BLaER1 treated with 17β-estradiol and CSF1 and Interleukin-3, amounts not matched to agents 10 nM and 100 nM (cell line): Measurements from ENCODE around the gene ZNF674.

ENCODE experiments used
- H3K27ac ChIP-seq, 11 experiments: shearing (Covaris generic); formaldehyde crosslinking; 2 replicates each; pipeline ENCODE4 v1.8.1; 2022
- H3K27me3 ChIP-seq, 11 experiments: shearing (Covaris generic); formaldehyde crosslinking; 2 replicates each; pipeline ENCODE4 v1.8.1; 2022
- H3K36me3 ChIP-seq, 11 experiments: shearing (Covaris generic); formaldehyde crosslinking; 2 replicates each; pipeline ENCODE4 v1.8.1; 2022
- H3K4me1 ChIP-seq, 10 experiments: shearing (Covaris generic); formaldehyde crosslinking; 2 replicates each; pipeline ENCODE4 v1.8.1; 2022
- H3K4me2 ChIP-seq, 11 experiments: shearing (Covaris generic); formaldehyde crosslinking; 2 replicates each; pipeline ENCODE4 v1.8.1; 2022
- H3K4me3 ChIP-seq, 10 experiments: shearing (Covaris generic); formaldehyde crosslinking; 2 replicates each; pipeline ENCODE4 v1.8.1; 2022
- H3K9ac ChIP-seq, 11 experiments: shearing (Covaris generic); formaldehyde crosslinking; 2 replicates each; pipeline ENCODE4 v1.8.1; 2022
- H3K9me3 ChIP-seq, 11 experiments: shearing (Covaris generic); formaldehyde crosslinking; replicated peaks in 1 of 11; 2 replicates each; pipeline ENCODE4 v1.8.1; 2022
- H4K20me1 ChIP-seq, 11 experiments: shearing (Covaris generic); formaldehyde crosslinking; 2 replicates each; pipeline ENCODE4 v1.8.1; 2022
- Cebpa-rat ChIP-seq, 11 experiments: shearing (Covaris generic); IDR thresholded peaks; 2 replicates each; pipeline ENCODE4 v1.8.1; 2022

The ZNF674 gene

DNA sequence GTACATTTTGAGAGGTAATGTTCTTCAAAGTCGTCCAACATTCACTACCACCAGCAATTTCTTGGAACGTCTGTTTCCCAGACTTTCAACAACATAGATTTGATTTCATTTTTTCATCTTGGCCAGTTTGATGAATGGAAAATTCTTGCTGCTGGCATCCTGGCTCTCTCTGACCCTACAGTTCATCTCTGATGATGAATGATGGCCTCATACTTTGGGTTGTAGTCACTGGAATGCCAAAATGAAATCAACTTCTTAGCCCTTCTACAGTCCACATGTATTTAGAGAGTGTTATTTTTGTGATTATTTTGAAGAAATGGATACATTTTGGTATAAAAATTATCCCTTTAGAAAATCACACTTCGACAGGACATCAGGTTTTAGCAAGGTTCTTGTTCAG lies 37.1 kb upstream of the ZNF674 start:
- TF ChIP-seq Cebpa-rat (IDR thresholded peaks at IDR 0.05), result no peak
- Histone ChIP-seq H3K27ac (peak overlapping the region in 2 of 11 experiments; percentile 7 to 28; a peak in 2 of 22 replicates), H3K4me3 (no peak overlapping the region), H3K36me3 (peaks cover 0 to 16% (median 0%) of the 10 kb centered on the region in 11 experiments; a peak in 5 of 22 replicates), H3K4me1 (peaks cover 56 to 75% (median 70%) of the 10 kb centered on the region in 10 experiments), H3K27me3 (no peaks in the 10 kb centered on the region), H3K9ac (no peak overlapping the region; a peak in 1 of 22 replicates), H4K20me1 (no peaks in the 10 kb centered on the region), H3K9me3 (peaks cover 0 to 7% (median 0%) of the 10 kb centered on the region in 11 experiments; a peak in 4 of 22 replicates), H3K4me2 (peak overlapping the region in 4 of 11 experiments; percentile 23 to 85 (median 72); a peak in 5 of 22 replicates)

DNA sequence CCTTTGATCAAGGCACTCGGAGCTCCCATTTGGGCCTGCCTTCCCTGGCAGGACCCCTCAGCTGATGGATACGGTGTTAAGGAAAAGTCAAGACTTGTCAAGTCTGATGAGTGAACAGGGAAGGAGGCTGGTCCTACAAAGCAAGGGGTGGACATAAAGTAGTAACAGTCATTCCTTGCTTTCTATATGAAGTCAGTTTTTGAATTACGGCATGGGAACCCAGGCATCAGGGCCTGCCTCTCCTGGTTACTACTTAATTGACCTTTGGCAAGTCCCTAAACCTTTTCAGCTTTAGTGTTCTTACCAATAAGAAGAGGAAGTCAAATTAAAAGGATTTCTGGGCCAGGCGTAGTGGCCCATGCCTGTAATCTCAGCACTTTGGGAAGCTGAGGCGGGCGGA lies 35.4 kb upstream of the ZNF674 start:
- no peak for TF ChIP-seq Cebpa-rat (IDR thresholded peaks at IDR 0.05)
- no peaks in the 10 kb centered on the region for H4K20me1 ChIP-seq
- H3K4me2 ChIP-seq, result 0 out of 22 replicates have a peak overlapping the region, but pooled peaks of 1 of the 11 experiments have one; percentile 12
- peaks cover 0 to 16% (median 0%) of the 10 kb centered on the region in 11 experiments; a peak in 5 of 22 replicates for H3K36me3 ChIP-seq
- no peak overlapping the region for H3K4me3 ChIP-seq
- peaks cover 56 to 77% (median 65%) of the 10 kb centered on the region in 10 experiments for H3K4me1 ChIP-seq
- no peak overlapping the region for H3K27ac ChIP-seq
- no peaks in the 10 kb centered on the region for H3K27me3 ChIP-seq
- peaks cover 0 to 7% (median 0%) of the 10 kb centered on the region in 11 experiments; a peak in 6 of 22 replicates for H3K9me3 ChIP-seq
- no peak overlapping the region for H3K9ac ChIP-seq

DNA sequence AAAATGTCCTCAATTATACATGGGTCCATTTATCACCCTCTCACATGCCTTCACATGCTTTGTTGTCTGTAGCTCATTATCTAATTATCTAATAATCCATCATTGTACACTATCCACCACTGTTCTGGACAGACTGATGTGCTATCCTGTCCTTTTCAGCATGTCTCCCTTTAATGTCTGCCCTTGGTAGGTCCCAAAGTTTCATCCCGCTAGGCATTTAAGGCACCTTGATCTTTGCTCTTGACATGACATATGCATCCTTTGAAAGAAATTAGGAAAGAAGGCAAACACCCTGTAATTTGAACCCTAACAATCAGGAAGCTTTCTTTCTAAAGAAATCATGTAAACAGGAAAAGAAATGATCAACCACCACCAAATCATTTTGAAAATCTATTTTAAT lies 34.0 kb upstream of the ZNF674 start:
- no peaks in the 10 kb centered on the region for H3K27me3 ChIP-seq
- H3K4me3 ChIP-seq, result no peak overlapping the region
- peaks cover 0 to 16% (median 0%) of the 10 kb centered on the region in 11 experiments; a peak in 5 of 22 replicates for H3K36me3 ChIP-seq
- H3K9ac ChIP-seq, result no peak overlapping the region
- peaks cover 9 to 19% (median 12%) of the 10 kb centered on the region in 11 experiments for H3K9me3 ChIP-seq
- no peak for TF ChIP-seq Cebpa-rat (IDR thresholded peaks at IDR 0.05)
- peak overlapping the region in 9 of 11 experiments; percentile 18 to 76 (median 39); a peak in 12 of 22 replicates for H3K4me2 ChIP-seq
- H3K4me1 ChIP-seq, result peaks cover 46 to 69% (median 55%) of the 10 kb centered on the region in 10 experiments
- H3K27ac ChIP-seq, result no peak overlapping the region
- H4K20me1 ChIP-seq, result no peaks in the 10 kb centered on the region; a peak in 1 of 22 replicates

DNA sequence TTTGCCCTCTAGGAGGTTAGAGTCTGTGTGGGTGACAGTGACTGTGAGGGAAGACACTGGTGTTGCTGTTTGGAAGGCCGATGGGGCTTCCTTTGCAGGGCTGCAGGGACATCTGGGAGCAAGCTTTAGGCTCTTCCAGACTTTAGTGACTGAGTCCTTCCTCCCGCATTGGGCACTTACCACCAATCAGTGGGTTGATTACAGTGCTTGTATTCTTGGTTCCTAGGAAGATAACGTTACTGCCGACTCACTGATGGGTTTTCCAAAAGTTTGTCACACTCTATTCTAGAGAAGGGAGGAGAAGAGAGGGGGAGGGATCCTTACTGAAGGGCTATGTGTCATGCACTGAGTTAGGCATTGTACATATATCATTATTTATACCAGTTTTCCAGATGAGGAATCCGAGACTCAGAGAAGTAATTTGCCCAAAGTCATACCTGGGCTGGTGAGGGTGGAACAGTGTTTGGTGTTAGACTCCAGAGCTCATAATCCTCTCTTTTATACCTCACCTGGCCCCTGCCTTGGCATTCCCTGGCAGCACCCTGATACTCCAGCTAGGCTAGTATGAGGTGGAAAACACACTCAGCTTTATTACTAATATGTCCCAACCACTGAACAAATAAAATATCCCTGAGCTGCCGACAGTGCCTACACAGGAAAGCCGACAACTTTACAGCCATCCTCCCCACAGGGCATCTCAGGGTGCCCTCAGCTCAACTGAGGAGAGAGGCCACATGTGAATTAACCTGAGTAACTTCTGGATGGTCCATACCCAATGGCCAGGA lies 32.2 kb upstream of the ZNF674 start:
- Histone ChIP-seq H3K4me3 (peak overlapping the region in 7 of 10 experiments; percentile 62 to 74 (median 68); a peak in 11 of 20 replicates), H3K4me2 (peak overlapping the region; percentile 72 to 92 (median 86)), H3K27me3 (no peaks in the 10 kb centered on the region), H3K9ac (peak overlapping the region in 10 of 11 experiments; percentile 3 to 80 (median 53); a peak in 14 of 22 replicates), H3K4me1 (peaks cover 35 to 60% (median 48%) of the 10 kb centered on the region in 10 experiments), H3K9me3 (peaks cover 20 to 33% (median 25%) of the 10 kb centered on the region in 11 experiments), H3K36me3 (peaks cover 0 to 16% (median 0%) of the 10 kb centered on the region in 11 experiments; a peak in 5 of 22 replicates), H3K27ac (peak overlapping the region in 4 of 11 experiments; percentile 5 to 69 (median 54); a peak in 5 of 22 replicates), H4K20me1 (no peaks in the 10 kb centered on the region; a peak in 1 of 22 replicates)
- no peak for TF ChIP-seq Cebpa-rat (IDR thresholded peaks at IDR 0.05)

DNA sequence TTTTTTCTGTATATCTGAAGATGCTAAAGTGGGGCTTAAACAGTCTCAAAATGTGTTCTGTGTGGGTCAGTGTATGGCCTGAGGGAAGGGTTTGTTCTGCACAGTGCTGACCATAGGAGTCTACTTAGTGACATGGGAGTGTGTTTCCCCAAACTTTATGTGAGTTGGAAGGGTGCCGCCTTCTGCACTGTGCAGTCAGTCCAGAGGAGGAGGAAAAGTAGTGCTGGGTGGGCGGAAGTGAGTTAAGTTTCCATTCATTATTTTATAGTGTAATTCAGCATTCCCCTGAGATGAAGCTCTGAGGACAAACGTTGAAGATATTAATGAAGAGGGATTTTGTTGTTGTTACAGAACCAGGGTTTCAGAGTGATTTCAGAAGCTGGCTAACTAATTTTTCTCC lies 31.2 kb upstream of the ZNF674 start:
- Histone ChIP-seq H3K27ac (peak overlapping the region in 9 of 11 experiments; percentile 4 to 69 (median 46); a peak in 10 of 22 replicates), H3K4me1 (peaks cover 36 to 61% (median 51%) of the 10 kb centered on the region in 10 experiments), H3K9ac (peak overlapping the region; percentile 3 to 80 (median 71); a peak in 17 of 22 replicates), H3K27me3 (no peaks in the 10 kb centered on the region), H3K9me3 (peaks cover 20 to 33% (median 25%) of the 10 kb centered on the region in 11 experiments), H3K36me3 (peaks cover 0 to 16% (median 0%) of the 10 kb centered on the region in 11 experiments; a peak in 5 of 22 replicates), H3K4me2 (peak overlapping the region; percentile 72 to 92 (median 86)), H4K20me1 (no peaks in the 10 kb centered on the region; a peak in 1 of 22 replicates), H3K4me3 (peak overlapping the region; percentile 62 to 79 (median 70))
- TF ChIP-seq Cebpa-rat (IDR thresholded peaks at IDR 0.05), result no peak

- peak overlapping the region in 9 of 11 experiments; percentile 4 to 69 (median 61); a peak in 14 of 22 replicates for H3K27ac ChIP-seq
- no peaks in the 10 kb centered on the region; a peak in 1 of 22 replicates for H4K20me1 ChIP-seq
- peak overlapping the region; percentile 72 to 92 (median 86) for H3K4me2 ChIP-seq
- peaks cover 36 to 61% (median 51%) of the 10 kb centered on the region in 10 experiments for H3K4me1 ChIP-seq
- peak overlapping the region; percentile 62 to 79 (median 70) for H3K4me3 ChIP-seq
- peaks cover 20 to 33% (median 25%) of the 10 kb centered on the region in 11 experiments for H3K9me3 ChIP-seq
- peaks cover 0 to 16% (median 0%) of the 10 kb centered on the region in 11 experiments; a peak in 5 of 22 replicates for H3K36me3 ChIP-seq
- peak overlapping the region; percentile 58 to 80 (median 76); a peak in 18 of 22 replicates for H3K9ac ChIP-seq
- TF ChIP-seq Cebpa-rat (IDR thresholded peaks at IDR 0.05), result no peak
- no peaks in the 10 kb centered on the region for H3K27me3 ChIP-seq
Observed at GRCh38 chrX:46575991-46576392, 30.8 kb upstream of the ZNF674 start.

DNA sequence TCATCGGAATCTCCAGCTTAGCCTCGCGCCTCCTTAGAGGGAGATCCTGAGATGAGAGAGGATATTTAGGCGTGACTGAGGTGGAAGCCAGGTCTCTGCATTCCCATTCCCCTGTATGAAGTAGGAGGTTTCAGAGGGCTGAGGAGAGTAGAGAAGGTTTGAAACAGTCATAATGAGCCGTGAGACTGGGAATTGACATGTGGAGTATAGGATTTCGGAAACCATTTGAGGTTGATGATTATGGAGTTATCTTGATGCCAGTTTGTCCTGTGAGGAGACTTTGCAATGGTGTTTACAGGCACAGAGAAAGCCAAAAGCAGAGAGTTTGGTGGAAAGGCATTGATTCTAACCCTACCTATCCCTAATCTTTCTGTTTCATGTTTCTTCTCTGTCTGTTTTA lies 30.4 kb upstream of the ZNF674 start:
- Histone ChIP-seq H3K9ac (peak overlapping the region; percentile 58 to 80 (median 76)), H3K4me3 (peak overlapping the region; percentile 62 to 79 (median 70)), H3K4me2 (peak overlapping the region; percentile 72 to 92 (median 86)), H4K20me1 (no peaks in the 10 kb centered on the region; a peak in 1 of 22 replicates), H3K36me3 (peaks cover 0 to 14% (median 0%) of the 10 kb centered on the region in 11 experiments; a peak in 5 of 22 replicates), H3K9me3 (peaks cover 20 to 33% (median 25%) of the 10 kb centered on the region in 11 experiments), H3K27me3 (no peaks in the 10 kb centered on the region), H3K4me1 (peaks cover 34 to 61% (median 51%) of the 10 kb centered on the region in 10 experiments), H3K27ac (peak overlapping the region in 9 of 11 experiments; percentile 4 to 69 (median 62); a peak in 12 of 22 replicates)
- no peak for TF ChIP-seq Cebpa-rat (IDR thresholded peaks at IDR 0.05)

GRCh38 chrX:46574774-46575381 lies 29.7 kb upstream of the ZNF674 start:
- peak overlapping the region; percentile 62 to 79 (median 70) for H3K4me3 ChIP-seq
- H3K4me2 ChIP-seq, result peak overlapping the region; percentile 72 to 92 (median 86)
- no peak for TF ChIP-seq Cebpa-rat (IDR thresholded peaks at IDR 0.05)

More at GRCh38 chrX:46574774-46575381, 29.7 kb upstream of the ZNF674 start:
- Histone ChIP-seq H3K36me3 (peaks cover 0 to 11% (median 0%) of the 10 kb centered on the region in 11 experiments; a peak in 5 of 22 replicates), H4K20me1 (no peaks in the 10 kb centered on the region; a peak in 1 of 22 replicates), H3K9ac (peak overlapping the region; percentile 58 to 80 (median 76)), H3K27ac (peak overlapping the region in 10 of 11 experiments; percentile 48 to 73 (median 63); a peak in 20 of 22 replicates), H3K27me3 (no peaks in the 10 kb centered on the region), H3K9me3 (peaks cover 20 to 33% (median 25%) of the 10 kb centered on the region in 11 experiments), H3K4me1 (peaks cover 31 to 59% (median 51%) of the 10 kb centered on the region in 10 experiments)
